ENCODE measurements around the gene TST. TPM values are rescaled to one million over a fixed set of nuclear protein-coding genes. Genes with fewer than 3 reads are reported as not detected.
A peak's percentile ranks its signal among the peaks of the same experiment; 100 is the strongest.

Gene TST
- total and polyA plus RNA-seq, 4 donors: 30.2 to 107 (median 56.7) TPM

DNA sequence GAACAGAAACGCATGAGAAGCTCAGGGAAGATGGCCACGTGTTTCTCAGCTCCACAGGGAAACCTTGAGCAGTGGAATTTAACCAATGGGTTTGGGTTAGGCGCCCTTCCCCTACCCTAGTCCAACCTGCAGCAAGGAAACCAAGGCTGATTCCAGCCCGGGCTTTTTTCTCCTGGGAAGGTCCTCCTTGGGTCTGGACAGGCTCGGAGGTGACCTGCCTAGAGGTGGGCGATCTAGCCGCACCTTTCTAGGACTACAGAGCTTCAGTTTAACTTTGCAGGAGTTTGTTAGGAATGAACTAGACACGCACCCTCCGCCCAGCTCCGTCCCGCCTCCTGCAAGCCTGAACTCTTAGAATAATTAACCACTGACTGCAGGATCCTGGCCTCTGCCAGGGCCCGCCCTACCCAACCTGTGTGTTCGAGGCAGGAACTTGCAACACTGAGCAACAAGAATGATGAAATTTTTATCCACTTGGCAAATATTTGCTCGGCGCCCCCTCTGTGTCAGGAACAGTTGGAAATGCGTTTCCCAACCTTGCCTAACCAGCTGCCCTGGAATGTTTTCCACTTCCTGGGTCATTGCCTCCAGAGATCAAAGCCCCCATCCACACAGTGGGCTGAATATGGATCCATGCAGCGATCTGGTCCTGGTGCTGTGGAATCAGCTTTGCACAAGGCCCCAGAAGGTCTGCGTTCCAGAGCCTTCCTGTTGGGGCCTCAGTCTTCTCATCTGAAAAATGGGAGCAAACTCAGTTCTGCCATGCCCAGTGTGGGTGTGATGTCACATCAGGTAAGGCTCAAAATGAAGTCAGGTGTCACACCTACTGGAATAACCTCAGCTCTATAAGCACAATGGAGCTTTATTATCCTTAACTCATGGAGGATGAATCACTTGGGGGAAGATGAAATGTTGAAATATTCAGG, 13.6 kb upstream of the TST start:
- Histone ChIP-seq H3K27ac (ENCODE audit: low read depth in 1 of 2, low read length in 1 of 2) (peak overlapping the region in 1 of 2 donors; percentile 84), H3K9me3 (ENCODE audit: control insufficient read depth in 4 of 4, insufficient read depth in 3 of 4, low read length in 3 of 4) (no peaks in the 10 kb centered on the region), H3K36me3 (ENCODE audit: control insufficient read depth in 4 of 4, insufficient read depth in 4 of 4, low read length in 4 of 4) (peaks cover 0 to 17% (median 7%) of the 10 kb centered on the region in 4 donors), H3K4me3 (no peak overlapping the region), H3K9ac (ENCODE audit: insufficient read depth in 1 of 2, low read length in 2 of 2) (no peak overlapping the region), H3K27me3 (ENCODE audit: control insufficient read depth in 3 of 3, insufficient read depth in 3 of 3, low read length in 2 of 3) (no peaks in the 10 kb centered on the region), H3K4me1 (ENCODE audit: control insufficient read depth in 5 of 5, insufficient read depth in 5 of 5, low read length in 5 of 5) (peaks cover 0 to 6% (median 0%) of the 10 kb centered on the region in 5 donors)
- DNase-seq: peak; percentile 75 to 88 (median 83)
- TF ChIP-seq, protein P1, sequence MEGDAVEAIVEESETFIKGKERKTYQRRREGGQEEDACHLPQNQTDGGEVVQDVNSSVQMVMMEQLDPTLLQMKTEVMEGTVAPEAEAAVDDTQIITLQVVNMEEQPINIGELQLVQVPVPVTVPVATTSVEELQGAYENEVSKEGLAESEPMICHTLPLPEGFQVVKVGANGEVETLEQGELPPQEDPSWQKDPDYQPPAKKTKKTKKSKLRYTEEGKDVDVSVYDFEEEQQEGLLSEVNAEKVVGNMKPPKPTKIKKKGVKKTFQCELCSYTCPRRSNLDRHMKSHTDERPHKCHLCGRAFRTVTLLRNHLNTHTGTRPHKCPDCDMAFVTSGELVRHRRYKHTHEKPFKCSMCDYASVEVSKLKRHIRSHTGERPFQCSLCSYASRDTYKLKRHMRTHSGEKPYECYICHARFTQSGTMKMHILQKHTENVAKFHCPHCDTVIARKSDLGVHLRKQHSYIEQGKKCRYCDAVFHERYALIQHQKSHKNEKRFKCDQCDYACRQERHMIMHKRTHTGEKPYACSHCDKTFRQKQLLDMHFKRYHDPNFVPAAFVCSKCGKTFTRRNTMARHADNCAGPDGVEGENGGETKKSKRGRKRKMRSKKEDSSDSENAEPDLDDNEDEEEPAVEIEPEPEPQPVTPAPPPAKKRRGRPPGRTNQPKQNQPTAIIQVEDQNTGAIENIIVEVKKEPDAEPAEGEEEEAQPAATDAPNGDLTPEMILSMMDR (IDR thresholded peaks at IDR 0.05; ENCODE audit: control extremely low read depth, extremely low read depth): no peak
- ATAC-seq (ENCODE audit: insufficient read depth, low FRiP score): peak; percentile 20
- 39 to 49% methylated on average over 18 of the region's 18 CpGs for WGBS, 2 donors

DNA sequence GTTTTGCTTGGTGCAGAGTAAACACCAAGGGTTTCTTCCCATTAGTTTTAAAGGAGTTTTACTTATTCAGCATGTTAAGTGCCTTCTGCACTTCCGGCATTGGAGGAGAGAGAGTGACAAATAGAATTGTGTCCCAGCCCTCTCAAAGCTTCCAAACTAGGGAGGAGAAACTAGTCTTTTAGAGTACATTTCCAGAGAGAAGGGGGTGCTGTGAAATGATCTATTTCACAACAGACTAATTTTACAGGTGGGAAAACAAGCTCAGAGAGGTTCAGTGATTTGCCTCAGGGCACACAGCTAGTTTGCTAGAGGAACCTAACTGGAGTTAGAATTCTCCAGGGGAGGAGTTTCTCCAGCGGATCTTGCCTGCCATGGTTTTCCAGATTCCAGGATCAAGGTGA, 12.9 kb upstream of the TST start:
- ATAC-seq (ENCODE audit: insufficient read depth, low FRiP score) (peak; percentile 4), DNase-seq (peak in 1 of 3 donors; percentile 43)
- H3K4me3 ChIP-seq: no peak overlapping the region
- H3K27me3 ChIP-seq (ENCODE audit: control insufficient read depth in 3 of 3, insufficient read depth in 3 of 3, low read length in 2 of 3): no peaks in the 10 kb centered on the region
- no peaks in the 10 kb centered on the region for H3K9me3 ChIP-seq (ENCODE audit: control insufficient read depth in 4 of 4, insufficient read depth in 3 of 4, low read length in 3 of 4)
- TF ChIP-seq, protein P1 (IDR thresholded peaks at IDR 0.05; ENCODE audit: control extremely low read depth, extremely low read depth): no peak
- 46 to 68% methylated on average over 2 of the region's 2 CpGs for WGBS, 2 donors
- H3K36me3 ChIP-seq (ENCODE audit: control insufficient read depth in 4 of 4, insufficient read depth in 4 of 4, low read length in 4 of 4): peaks cover 0 to 20% (median 11%) of the 10 kb centered on the region in 4 donors
- H3K4me1 ChIP-seq (ENCODE audit: control insufficient read depth in 5 of 5, insufficient read depth in 5 of 5, low read length in 5 of 5): peaks cover 0 to 2% (median 0%) of the 10 kb centered on the region in 5 donors
- H3K27ac ChIP-seq (ENCODE audit: low read depth in 1 of 2, low read length in 1 of 2): peak overlapping the region in 1 of 2 donors; percentile 84
- H3K9ac ChIP-seq (ENCODE audit: insufficient read depth in 1 of 2, low read length in 2 of 2): no peak overlapping the region

DNA sequence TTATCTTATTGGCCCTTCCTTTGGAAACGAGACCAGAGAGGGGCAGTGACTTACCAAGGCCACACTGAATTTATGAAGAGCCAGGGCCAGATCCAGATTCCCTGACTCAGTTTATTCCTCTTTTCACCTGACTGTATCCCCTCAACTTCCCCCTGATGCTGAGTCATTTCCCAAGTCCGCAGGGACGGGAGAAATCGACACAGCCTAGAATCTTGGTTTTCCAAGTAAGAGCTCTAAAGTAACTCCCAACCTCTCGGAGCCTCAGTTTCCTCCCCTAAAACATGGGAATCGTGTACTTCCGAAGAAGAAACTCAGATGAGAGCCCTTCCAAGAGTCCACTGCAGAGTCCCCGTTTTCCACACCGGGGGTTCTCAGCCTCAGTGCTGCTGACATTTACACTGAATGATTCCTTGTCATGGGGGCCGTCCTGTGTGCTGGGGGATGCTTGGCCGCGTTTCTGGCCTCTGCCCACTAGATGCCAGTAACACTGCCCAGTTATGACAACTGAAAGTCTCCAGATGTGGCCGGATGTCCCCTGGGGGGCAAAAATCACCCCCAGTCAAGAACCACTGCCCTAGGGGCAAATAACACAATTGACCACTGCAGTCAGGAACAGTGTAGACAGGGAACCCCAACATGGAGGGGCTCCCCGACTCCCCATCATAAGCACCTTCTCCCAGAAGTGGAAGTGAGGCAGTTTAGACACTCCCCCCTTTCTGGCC, 11.5 kb upstream of the TST start:
- WGBS, 2 donors: 73 to 74% methylated on average over 14 of the region's 14 CpGs
- H3K9me3 ChIP-seq (ENCODE audit: control insufficient read depth in 4 of 4, insufficient read depth in 3 of 4, low read length in 3 of 4): no peaks in the 10 kb centered on the region
- TF ChIP-seq, protein P1 (IDR thresholded peaks at IDR 0.05; ENCODE audit: control extremely low read depth, extremely low read depth): no peak
- no peak overlapping the region for H3K4me3 ChIP-seq
- no peak for ATAC-seq (ENCODE audit: insufficient read depth, low FRiP score)
- H3K36me3 ChIP-seq (ENCODE audit: control insufficient read depth in 4 of 4, insufficient read depth in 4 of 4, low read length in 4 of 4): peaks cover 0 to 27% (median 17%) of the 10 kb centered on the region in 4 donors
- no peak overlapping the region for H3K9ac ChIP-seq (ENCODE audit: insufficient read depth in 1 of 2, low read length in 2 of 2)
- DNase-seq: no peak
- H3K27me3 ChIP-seq (ENCODE audit: control insufficient read depth in 3 of 3, insufficient read depth in 3 of 3, low read length in 2 of 3): no peaks in the 10 kb centered on the region
- peak overlapping the region in 1 of 2 donors; percentile 9 for H3K27ac ChIP-seq (ENCODE audit: low read depth in 1 of 2, low read length in 1 of 2)
- peaks cover 0 to 2% (median 0%) of the 10 kb centered on the region in 5 donors for H3K4me1 ChIP-seq (ENCODE audit: control insufficient read depth in 5 of 5, insufficient read depth in 5 of 5, low read length in 5 of 5)

All from lung (tissue), 12 donors.